Keratinocyte (primary cell): ENCODE measurements around the gene SCNN1A.

Experiments
- EZH2 ChIP-seq: IDR thresholded peaks from one replicate; pipeline ENCODE4 v1.6.1; 2012; ENCODE audit warnings: inconsistent platforms, mild to moderate bottlenecking, low read length, moderate library complexity
- TF ChIP-seq, protein P1 (sequence below), 3 experiments: IDR thresholded peaks in 1 of 3; conservative IDR thresholded peaks in 1 of 3; optimal IDR thresholded peaks in 1 of 3; 2 replicates in 2 of 3; 3 replicates in 1 of 3; pipeline versions ENCODE3 to v1.5.1; 2011; ENCODE audit warnings: low read length in 3 of 3, mild to moderate bottlenecking in 3 of 3, moderate library complexity in 2 of 3, control low read depth in 1 of 3, inconsistent platforms in 1 of 3; ENCODE audit not compliant: insufficient read depth in 2 of 3; ENCODE audit errors: extremely low read depth in 1 of 3

DNA sequence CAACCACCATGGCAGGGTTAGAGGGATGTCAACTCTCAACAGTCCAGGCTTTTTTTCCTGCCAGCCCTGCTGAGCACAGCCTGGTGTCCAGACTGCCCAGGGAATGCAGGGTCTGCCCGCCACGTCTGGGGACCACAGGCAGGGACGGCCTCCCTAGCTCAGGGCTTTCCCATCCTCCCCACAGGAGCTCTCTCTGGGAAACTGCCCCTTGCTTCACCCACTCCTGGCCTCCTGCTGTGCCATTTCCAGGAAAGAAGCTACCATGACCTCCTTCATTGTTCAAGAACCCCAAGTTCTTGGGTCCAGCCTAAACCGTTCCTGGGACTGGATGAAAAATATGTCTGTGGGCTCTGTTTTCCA lies 4.8 kb downstream of the SCNN1A start:
- TF ChIP-seq, protein P1, sequence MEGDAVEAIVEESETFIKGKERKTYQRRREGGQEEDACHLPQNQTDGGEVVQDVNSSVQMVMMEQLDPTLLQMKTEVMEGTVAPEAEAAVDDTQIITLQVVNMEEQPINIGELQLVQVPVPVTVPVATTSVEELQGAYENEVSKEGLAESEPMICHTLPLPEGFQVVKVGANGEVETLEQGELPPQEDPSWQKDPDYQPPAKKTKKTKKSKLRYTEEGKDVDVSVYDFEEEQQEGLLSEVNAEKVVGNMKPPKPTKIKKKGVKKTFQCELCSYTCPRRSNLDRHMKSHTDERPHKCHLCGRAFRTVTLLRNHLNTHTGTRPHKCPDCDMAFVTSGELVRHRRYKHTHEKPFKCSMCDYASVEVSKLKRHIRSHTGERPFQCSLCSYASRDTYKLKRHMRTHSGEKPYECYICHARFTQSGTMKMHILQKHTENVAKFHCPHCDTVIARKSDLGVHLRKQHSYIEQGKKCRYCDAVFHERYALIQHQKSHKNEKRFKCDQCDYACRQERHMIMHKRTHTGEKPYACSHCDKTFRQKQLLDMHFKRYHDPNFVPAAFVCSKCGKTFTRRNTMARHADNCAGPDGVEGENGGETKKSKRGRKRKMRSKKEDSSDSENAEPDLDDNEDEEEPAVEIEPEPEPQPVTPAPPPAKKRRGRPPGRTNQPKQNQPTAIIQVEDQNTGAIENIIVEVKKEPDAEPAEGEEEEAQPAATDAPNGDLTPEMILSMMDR (optimal IDR thresholded peaks at IDR 0.05 in 1 of 3, IDR thresholded peaks at IDR 0.05 in 1 of 3, conservative IDR thresholded peaks at IDR 0.05 in 1 of 3; ENCODE audit: extremely low read depth in 1 of 3, insufficient read depth in 2 of 3, low read length in 3 of 3): no peak
- TF ChIP-seq EZH2: no peak
